ENCODE data around the gene TFDP2.
"Not testable (repeated sequence)": the region's sequence is repeated elsewhere in the genome, so short reads cannot be mapped to it uniquely, and the experiment has no call there.

TFDP2 gene

GRCh38 chr3:142075656-142076055, 73.7 kb downstream of the TFDP2 start:
- DNase-seq (ENCODE audit: low spot score): not testable (repeated sequence)

- DNase-seq (ENCODE audit: low spot score): no peak
These were observed 76.5 kb downstream of the TFDP2 start for GRCh38 chr3:142072816-142073215.

DNA sequence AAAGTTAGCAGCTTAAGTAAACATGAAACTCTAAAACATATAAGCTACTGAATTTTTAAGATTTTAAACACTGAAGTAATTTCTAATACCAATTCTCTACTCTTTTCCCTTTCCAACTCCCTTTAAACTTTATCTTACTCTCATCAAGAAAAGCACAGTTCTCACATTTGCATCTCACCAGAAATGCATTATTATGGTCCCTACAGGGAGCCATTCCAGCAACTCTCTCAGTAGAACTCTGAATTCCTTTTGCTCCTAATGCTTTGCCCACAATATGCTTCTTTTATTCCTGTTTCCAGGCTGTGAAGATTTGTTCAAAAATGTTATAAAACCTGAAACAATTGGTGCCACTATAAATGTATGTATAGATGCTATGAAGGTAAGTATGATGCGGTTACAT, 83.4 kb downstream of the TFDP2 start:
- DNase-seq (ENCODE audit: low spot score): no peak

- DNase-seq (ENCODE audit: low spot score): no peak
These were observed 84.0 kb downstream of the TFDP2 start for GRCh38 chr3:142065344-142065743.

- no peak for DNase-seq (ENCODE audit: low spot score)
These were observed 84.9 kb downstream of the TFDP2 start for GRCh38 chr3:142064454-142064853.

- no peak for DNase-seq (ENCODE audit: low spot score)
These were observed 92.0 kb downstream of the TFDP2 start for GRCh38 chr3:142057331-142057725.

GRCh38 chr3:142056656-142057330, 92.6 kb downstream of the TFDP2 start:
- DNase-seq (ENCODE audit: low spot score): no peak

GRCh38 chr3:142053835-142054234, 95.5 kb downstream of the TFDP2 start:
- DNase-seq (ENCODE audit: low spot score): no peak

DNA sequence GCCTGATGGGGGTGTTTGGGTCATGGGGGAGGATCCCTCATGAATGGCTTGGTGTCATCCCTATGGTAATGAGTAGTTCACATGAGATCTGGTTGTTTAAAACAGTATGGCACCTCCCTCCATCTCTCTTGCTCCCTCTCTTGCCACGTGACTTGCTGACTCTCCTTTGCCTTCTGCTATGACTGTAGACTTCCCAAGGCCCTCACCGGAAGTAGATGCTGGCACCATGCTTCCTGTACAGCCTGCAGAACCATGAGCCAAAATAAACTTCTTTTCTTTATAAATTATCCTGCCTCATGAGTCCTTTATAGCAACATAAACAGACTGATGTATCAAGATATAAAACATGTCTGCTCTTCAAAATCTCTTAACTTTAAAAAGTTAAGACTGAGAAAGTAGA, 96.1 kb downstream of the TFDP2 start:
- DNase-seq (ENCODE audit: low spot score): no peak

DNA sequence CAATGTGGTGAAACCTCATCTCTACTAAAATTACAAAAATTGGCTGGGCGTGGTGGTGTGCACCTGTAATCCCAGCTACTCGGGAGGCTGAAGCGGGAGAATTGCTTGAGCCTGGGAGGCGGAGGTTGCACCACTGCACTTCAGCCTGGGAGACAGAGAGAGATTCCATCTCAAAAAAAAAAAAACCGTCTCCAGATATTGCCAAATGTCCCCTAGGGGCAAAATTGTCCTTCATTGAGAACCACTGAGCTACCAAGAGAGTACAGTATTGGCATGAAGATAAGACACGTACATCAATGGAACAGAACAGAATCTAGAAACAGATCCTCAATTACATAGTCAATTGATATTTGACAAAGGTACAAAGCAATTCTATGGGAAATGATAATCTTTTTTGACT, 98.0 kb downstream of the TFDP2 start:
- no peak for DNase-seq (ENCODE audit: low spot score)

DNA sequence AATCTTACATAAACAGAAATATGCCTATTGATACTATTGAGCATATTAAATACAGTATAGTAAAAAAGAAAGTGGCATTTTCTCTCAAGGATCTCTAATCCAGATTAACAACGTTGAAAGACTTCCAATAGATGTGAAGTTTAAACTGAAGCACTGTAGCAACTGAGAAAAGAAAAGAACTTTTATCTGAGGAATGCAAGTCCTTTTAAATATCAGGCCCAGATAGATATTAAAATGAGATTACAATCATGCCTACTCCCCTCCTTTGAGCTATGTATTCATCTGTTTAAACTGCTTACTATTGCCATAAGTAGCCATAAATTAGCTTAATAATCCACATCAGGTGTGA, 102.3 kb downstream of the TFDP2 start:
- no peak for DNase-seq (ENCODE audit: low spot score)

DNA sequence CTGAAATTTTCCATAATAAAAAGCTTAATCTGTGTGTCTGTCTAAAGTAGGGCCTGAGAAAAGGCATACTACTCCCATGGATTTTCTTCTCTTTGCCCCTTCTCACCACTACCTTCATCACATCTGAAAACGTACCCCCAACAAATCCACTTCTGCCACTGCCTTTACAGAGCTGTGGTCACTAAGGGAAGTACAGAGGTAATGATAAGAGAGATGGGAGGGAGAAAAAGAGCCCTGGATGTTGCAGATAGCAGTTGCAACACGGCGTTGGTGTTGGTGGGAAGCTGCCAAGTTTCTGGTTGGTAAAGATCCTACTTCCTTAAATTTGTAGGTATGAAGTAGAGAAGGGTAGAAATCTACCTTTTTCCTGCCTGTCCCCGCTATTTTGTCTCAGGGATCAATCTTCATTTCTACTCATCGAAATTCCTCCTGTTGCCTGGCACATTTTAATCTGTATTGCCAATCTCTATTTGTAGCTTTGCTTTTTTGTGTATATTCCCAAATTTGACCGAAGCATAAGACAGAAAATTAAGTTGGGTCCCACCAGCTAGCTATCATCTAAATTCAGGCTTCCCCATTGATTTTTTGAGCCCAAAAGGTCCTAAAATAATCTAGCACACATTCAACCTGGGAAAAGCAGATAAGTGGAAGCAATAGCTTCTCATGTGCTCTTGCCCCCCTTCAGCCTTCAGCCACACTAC, 102.9 kb downstream of the TFDP2 start:
- DNase-seq (ENCODE audit: low spot score): no peak

- DNase-seq (ENCODE audit: low spot score): peak; percentile 9
These were observed 108.3 kb downstream of the TFDP2 start for GRCh38 chr3:142040941-142041491.

DNA sequence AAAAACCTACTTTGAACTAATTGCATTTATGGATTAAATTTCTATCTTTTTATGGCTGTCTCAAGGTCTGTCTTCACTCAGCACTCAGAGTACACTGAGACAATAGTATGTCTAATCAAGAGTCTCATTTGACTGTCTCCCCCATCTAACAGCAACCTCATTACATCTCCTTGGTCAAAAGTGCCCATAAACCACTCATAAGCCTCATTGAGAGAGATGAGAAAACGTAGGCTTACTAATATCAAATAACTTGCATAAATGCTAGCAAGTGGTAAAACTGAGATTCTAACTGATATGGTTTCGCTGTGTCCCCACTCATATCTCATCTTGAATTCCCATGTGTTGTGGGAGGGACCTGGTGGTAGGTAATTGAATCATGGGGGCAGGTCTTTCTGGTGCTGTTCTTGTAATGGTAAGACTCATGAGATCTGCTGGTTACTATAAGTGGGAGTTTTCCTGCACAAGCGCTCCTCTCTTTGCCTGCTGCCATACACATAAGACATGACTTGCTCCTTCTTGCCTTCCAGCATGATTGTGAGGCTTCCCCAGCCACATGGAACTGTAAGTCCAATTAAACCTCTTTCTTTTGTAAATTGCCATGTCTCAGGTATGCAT, 113.9 kb downstream of the TFDP2 start:
- peak; percentile 59 for DNase-seq (ENCODE audit: low spot score)

GRCh38 chr3:142033292-142033691, 116.1 kb downstream of the TFDP2 start:
- no peak for DNase-seq (ENCODE audit: low spot score)

DNA sequence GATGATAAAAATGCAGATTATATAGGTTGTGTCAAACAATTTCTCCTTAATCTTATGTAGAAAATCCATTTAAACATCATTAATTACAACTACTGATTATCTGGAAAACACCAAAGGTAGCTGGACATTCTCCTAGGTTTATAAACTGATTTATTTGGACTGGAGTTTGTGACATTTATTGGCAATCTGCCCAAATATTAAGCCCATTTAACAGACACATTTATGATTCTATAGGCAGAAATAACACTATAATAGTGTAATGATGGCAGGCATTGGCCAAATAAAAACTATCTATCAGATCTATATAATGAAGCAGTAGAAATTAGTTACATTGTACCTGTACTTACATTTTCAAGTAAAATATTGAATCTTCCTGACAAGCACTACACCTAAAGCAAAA, 117.8 kb downstream of the TFDP2 start:
- no peak for DNase-seq (ENCODE audit: low spot score)

GRCh38 chr3:142029791-142030190, 119.6 kb downstream of the TFDP2 start:
- DNase-seq (ENCODE audit: low spot score): no peak

DNA sequence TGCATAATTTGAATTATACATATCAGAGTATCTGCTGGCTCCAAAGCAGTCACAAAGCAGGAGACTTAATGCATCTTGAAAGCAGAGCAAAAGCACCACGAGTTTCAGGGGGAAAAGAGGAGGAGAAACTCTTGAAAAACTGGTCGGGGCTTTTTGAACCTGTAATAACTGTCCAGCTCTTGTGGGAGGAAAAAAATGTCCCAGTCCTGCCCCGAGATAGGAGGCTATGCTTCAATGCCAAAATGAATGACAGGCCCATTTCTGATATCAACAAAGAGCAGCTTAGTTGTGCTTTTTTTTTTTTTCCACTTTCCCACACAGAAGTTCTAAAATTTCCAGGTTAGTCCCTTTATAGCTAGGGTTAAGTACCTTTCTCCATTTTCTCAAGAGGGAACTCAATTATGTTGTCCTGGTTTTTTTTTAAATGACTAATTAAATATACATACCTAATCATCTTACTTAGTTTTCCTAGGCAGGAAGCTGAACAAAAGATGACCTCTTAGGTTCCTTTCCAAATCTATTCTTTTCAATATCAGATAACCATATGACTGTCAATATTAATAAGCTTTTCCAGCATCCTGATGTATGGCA, 120.2 kb downstream of the TFDP2 start:
- peak; percentile 74 for DNase-seq (ENCODE audit: low spot score)

- peak; percentile 75 for DNase-seq (ENCODE audit: low spot score)
These were observed 121.0 kb downstream of the TFDP2 start for GRCh38 chr3:142028243-142028777.

DNA sequence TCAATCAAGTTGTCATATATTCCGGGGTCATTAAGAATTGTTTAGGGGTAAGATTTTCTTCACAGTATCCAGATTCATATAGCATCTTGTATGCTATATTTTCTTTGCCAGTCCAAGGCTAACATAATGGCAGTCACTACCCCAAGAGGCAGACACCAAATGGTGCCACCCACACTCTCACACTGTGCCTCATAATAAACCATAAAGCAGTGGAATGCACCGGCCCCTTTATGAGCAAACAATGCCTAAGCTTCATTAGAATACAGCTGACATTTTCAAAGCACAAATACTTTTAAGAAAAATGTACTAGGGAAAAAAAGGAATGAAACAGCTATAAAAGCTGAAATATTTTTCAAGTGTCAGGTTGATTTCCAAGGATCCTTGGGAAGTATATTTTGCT, 121.6 kb downstream of the TFDP2 start:
- DNase-seq (ENCODE audit: low spot score): no peak

GRCh38 chr3:142027300-142027699, 122.0 kb downstream of the TFDP2 start:
- no peak for DNase-seq (ENCODE audit: low spot score)

GRCh38 chr3:142026333-142026732, 123.0 kb downstream of the TFDP2 start:
- no peak for DNase-seq (ENCODE audit: low spot score)

Data from SK-N-DZ (cell line).